COLO829 (cell line): Measurements from ENCODE around the gene PCYT2.

Experiments
- DNase-seq: peaks from one replicate; pipeline ENCODE4 v3.0.0; 2012; ENCODE audit warnings: low spot score

The PCYT2 gene

DNA sequence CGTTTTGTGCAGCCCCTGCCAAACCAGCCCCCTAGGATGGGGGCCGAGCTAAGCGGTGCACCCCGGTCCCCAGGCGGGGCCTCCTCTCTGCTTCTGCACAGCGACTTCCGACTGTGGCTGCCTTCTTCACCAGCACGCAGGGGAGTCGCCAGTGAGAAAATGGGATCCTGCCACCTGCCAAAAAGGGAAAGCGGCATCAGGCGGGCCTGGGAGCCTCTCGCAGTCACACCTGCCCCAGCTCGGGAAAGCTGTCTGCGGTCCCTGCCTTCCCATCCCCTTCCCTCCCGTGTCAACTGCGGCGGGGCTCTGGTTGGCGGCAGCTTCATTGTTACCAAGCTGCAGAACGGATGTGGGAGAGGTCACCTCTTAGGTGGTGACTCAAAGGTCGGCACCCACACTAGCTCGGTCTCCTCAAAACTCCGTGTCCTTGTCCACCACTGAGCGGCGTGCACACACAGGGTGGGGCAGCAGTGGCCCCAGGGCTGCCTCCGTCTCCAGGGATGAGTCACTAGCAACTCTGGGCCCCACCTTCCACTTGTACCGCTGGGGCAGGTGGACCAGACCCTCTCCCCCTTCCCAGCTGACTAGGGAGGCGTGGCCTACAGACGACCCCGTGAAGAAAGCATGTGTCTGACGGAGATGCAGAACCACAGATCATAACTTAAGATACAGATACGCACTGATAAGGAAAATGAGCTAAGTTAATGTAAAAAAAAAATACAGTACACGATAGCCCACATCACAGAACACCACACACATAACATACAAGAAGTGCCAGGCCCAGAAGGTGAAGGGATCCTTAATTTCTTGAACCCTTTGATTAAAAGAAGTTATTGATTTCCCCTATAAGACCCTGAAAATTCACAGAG is 1.5 kb upstream of the PCYT2 start:
- DNase-seq, result no peak

DNA sequence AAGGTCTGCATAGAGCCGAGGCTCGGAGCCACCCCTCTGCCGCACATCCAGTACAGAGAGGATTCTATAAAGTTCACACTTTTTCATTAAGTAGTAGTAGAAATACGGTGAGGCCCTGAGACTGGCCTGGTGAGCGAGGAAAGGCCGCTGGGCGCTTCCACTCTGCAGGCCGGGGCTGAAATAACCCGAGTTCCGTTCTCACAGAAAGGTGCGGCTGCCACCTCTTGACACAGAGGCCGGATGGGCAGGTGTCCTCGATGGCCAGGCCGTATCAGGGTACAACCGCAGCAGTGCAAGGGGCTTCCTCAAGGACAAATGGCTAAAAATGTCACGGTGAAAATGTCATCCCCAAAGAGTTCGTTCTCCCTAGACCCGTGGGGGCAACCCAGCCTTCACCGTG is 770 bp upstream of the PCYT2 start:
- no peak for DNase-seq

DNA sequence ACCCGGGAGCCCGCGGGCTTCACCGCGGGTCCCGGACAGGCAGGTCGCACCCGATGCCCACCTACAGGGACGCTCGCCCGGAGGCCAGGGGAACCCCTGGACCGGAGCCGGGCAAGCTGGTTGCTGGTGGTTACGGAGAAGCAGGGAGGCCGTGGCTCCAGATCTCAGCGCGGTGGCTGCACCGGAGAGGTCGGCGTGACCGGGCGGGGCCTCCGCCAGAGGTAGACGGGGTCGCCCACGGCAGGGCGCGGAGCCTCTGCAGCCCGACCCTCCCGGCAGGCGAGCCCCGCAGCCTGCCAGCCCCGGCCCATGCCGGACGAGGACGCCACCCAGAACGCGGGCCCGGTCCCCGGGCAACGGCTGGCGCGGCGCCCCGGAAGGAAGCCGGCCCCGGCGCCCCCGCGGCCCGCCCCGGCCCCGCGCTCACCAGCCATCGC is 341 bp downstream of the PCYT2 start:
- no peak for DNase-seq

GRCh38 chr17:81909966-81910839 is 996 bp downstream of the PCYT2 start:
- DNase-seq, result peak; percentile 47

DNA sequence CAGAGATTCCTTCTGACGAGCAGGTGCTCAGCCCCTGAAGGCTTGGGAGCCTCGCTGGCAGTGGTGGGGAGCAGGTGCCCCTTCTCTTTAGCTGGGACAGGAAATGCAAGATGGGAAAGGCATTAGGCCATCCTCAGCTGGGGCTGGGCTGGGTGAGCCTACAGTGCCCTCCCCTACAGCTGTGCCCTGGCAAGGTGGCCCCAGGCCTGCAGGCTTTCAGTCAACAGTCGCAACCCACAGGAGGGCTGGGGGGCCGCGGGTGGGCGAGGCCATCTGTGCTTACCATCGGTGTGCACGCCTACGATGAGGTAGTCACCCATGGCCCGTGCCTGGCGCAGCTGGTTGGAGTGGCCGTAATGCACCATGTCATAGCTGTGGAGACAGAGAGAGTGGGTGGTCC is 2.0 kb downstream of the PCYT2 start:
- no peak for DNase-seq

DNA sequence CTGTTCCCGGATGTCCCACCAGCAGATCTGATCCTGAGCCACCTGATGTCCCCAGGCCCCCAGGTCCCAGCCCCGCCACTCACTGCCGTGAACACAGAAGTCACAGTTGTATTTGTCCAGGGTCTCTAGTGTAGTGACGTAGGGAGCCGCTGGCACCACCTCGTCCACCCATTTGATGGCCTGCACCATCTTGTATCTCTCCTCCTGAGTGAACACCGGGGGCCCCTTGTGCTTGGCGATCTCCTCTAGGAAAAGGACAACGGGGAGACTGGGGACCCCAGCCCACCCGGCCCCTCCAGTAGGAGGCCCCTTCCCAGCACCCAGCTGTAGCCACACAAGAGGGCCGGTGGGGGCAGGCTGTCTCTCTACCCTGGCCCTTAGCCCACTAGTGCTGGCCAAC is 2.4 kb downstream of the PCYT2 start:
- DNase-seq, result no peak

DNA sequence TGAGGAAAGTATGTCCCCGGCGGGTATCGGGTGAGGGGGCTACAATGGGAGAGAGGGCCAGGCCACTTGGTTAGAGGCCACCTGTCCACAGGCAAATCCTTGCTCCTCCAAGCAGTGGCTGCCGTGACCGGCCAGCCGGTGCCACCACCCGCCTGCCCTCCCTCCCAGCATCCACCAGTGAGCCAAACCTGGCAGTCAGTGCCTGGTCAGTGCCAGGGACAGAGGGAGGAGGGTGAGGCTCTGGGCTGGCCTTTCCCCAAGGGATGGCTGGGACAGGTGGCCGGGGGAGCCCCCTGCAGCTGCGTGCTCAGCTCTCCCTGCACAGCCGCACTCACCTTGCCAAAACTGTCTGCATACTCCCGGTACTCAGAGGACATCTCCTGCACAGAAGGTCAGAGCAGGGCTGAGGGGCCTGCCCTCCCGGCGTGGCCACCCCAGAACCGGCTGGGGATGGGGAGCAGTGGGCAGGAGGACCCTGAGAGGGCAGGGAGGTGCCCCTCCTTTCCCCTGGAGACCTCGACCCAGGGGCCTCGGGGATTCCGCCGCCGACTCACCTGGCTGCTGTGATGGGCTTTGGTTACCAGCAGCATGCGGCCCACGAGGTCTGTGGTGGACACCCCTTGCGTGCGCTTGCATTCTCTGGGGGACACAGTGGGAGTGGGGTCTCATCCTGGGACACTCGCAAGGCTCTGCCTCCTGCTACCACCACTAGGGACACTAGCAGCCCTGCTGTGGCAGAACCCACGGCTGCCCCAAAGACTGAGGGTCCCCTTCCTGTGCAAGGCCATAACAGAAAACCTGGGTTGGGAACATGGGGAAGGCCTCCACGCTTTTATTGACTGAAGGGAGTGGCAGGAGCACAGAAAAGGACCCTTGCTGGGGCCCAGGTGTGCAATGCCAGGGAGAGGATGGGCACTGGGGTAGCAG is 3.7 kb downstream of the PCYT2 start:
- no peak for DNase-seq

DNA sequence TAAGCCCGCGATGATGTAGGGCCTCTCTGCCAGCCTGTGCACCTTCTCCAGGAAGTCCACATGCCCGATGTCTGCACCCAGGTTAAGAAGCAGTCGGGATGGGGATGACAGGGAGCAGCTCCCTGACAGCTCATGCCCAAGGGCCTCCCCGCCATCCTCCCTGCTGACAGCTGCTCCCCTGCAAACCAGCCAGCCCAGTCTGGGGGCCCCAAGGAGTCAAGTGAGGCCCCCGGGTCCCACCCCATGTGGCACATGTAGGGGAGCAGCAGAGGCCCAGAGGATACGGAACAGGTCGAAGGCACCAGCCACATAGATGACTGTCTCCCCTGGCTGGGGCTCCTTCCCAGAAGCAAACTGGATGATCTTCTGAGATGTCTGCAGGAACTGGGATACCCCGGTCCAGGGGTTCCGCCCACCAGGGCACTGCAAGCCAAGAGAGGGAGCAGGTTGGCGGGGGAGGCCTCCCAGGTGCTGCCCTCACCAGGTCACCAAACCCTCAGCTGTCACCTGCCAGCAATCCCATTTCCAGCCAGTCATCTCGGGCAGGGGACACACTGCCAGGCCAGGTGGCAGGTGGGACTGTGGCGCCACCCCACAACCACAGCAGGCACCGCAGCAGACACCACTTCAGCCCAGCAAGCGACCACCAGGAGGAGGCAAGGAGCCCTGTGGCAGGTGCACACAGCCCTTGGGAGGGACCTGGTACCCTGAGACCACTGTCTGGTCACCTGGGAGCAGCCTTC is 4.6 kb downstream of the PCYT2 start:
- DNase-seq, result no peak

DNA sequence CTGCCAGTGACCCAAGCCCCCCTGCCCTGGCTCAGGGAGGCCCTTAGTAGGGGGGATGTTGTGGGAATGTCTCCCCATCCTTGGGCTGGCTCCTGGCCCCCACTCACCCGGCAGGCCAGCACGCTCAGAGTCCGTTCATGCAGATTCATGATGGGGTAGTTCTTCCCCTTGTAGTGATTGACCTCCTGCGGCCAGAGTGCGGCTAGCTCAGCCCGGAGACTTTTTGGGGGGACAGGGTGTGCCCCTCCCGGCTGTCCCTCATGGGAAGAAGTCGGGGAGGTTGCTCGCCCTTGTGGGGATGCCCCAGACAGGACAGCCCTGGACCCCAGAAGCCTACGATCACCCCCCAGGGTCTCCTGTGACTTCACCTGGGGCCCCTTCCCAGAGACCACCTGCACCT is 5.2 kb downstream of the PCYT2 start:
- no peak for DNase-seq

DNA sequence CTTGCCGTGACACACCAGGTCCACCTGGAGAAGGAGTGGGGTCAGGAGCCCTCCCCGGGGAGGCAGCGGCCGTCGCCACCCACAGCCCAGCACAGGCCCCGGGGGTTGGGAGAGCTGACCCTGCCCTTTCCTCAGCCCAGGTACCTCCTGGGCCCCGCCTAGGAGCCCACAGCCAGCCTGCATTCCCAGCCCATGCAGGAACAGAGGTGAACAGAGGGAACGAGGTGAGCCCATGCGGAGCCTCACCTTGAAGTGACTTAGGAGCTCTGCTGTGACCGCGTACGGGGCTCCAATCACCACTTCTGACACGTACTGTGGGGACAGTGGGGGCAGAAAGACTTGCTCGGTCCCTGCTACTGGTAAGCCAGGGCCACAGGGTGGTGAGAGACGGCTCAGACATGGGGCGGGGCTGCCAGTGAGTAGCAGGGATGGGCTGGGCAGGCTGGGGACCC is 5.7 kb downstream of the PCYT2 start:
- no peak for DNase-seq

DNA sequence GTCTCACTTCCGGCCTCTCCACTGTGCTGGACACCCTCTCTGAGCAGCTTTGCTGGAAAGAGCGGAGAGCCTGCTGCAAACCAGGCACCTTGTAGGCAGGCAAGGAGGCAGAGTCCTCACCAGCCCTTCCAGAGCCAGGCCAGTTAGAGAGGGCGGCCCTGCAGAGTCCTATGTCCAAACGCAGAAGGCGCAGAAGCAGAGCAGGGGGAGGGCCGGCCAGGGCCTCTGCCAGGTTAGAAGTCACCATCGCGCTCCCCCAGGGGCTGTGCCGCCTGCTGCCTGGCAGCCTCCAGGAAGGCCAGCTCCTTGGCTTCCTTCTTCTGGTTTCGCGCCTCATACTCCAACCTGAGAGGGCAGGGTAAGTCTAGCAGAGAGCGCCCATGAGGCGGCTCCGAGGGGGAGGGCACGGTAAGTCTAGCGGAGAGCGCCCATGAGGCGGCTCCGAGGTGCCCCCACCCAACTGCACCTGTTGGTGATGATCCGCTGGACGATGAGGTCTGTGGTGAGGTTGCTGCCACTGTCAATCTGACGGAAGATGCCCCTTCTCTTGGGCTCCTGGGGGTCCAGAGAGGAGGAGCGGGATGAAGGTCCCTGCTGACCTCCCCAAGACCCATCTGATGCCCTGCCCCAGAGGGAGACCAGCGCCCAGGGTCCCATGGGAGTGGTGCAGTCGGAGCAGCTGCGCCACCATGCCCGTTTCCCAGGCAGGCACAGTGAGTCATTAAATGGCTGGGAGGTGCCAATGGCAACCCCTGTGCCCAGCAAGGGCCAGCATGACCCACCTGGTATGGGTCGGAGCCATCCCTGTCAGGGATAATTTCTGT is 6.4 kb downstream of the PCYT2 start:
- no peak for DNase-seq

- DNase-seq, result no peak
These were observed 7.2 kb downstream of the PCYT2 start for GRCh38 chr17:81903896-81904599.

DNA sequence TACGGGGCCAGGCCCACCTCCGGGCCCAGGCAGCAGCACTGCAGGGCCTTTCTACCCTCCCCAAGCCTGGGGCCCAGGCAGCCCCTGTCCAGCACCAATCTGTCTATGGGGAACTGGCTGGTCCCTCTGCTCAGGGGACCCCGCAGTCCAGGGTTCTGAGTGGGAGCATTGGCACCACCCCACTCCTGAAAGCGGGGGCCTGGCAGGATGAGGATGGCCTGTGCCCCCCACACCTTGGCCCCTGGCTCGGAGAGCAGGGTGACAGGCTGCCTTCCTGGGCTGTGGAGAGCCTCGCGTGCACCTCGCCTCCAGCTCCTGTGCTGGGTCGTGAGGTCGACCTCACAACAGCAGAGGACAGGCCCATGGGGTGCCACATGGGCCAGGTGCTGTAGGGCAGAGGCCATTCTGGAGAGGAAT is 7.8 kb downstream of the PCYT2 start:
- no peak for DNase-seq

GRCh38 chr17:81902653-81903414 is 8.4 kb downstream of the PCYT2 start:
- DNase-seq, result no peak

GRCh38 chr17:81902023-81902652 is 9.1 kb downstream of the PCYT2 start, which contains the start of gene NPB:
Gene NPB (plus strand): TSS chr17:81902238. CDS start chr17:81902278, 40 bp downstream.
- DNase-seq, result no peak

GRCh38 chr17:81901167-81902022 is 9.8 kb downstream of the PCYT2 start:
- no peak for DNase-seq

DNA sequence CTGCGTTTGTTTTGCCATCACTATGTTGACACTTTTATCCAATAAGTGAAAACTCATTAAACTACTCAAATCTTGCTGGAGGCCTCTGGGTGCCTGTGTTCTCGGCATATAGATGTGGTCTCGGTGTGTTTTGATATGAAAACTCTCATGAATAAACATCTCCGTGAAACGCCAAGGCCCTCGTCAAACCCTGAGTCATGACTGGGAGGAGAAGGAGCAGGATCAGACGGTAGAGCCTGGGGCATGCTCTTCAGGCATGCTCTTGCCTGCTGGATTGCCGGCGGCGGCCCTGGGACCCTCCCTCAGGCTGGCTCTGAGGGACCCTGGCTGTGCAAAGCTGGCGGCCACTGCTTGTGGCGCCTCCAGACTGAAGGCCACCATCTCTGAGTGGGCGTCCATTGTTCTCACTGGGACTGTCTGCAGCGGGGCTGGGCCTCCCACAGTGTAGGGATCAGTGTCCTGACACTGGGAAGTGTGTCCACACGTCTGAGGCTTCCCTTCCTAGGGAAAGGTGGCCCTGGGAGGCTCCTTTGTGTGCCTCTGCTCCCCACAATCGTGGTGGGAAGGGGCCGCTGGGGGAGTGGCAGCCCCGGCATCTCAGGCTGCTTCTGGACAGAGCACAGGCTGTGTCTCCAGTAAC is 10.9 kb downstream of the PCYT2 start:
- no peak for DNase-seq
